ENCODE results near the gene PEX7.

DNA sequence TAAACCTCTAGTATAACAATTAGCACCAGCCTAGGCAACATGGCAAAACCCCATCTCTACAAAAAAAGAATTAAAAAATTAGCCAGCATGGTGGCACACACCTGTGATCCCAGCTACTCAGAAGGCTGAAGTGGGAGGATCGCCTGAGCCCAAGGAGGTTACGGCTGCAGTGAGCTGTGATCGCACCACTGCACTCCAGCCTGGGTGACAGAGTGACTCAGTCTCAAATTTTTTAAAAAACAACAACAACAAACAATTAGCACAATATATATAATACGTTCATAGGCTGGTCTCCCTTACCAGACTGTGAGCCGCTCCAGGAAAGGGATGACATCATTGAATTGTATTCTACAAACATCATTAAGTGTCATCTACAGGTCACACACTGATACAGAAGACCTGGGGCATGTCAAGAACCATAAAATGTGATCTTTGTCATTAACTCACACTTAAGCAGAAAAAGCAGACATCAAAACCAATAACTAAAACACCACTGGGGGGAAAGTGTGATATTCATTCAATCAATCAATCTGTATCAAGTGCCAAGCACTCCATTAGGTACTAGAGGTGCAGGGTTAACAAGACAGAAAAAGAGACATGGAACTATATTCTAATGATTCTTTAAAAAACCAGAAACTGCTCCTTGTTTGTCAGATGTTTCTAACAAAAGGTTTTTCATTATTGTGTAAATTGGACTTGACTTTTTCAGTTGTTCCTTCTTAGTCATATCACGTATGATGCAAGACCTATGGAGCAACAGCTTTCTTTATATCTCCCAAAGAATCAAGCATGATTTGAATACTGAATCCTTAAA is 48.0 kb upstream of the PEX7 start:
- no peak for TF ChIP-seq POLR2AphosphoS5 (IDR thresholded peaks at IDR 0.05; ENCODE audit: borderline replicate concordance, low read depth, low read length)
- no peak for TF ChIP-seq EZH2 (IDR thresholded peaks at IDR 0.05)

Data from SK-N-MC (cell line).